ENCODE results near the gene UGGT2.
"Not testable (repeated sequence)": the region's sequence is repeated elsewhere in the genome, so short reads cannot be mapped to it uniquely, and the experiment has no call there.

The UGGT2 gene

GRCh38 chr13:95793018-95793555 lies 260.1 kb downstream of the UGGT2 start:
- no peak for DNase-seq

GRCh38 chr13:95791084-95791722 lies 262.0 kb downstream of the UGGT2 start:
- DNase-seq: no peak

GRCh38 chr13:95789315-95789714 lies 263.9 kb downstream of the UGGT2 start:
- DNase-seq: not testable (repeated sequence)

GRCh38 chr13:95788100-95788463 lies 265.1 kb downstream of the UGGT2 start:
- DNase-seq: no peak

- no peak for DNase-seq
Observed at GRCh38 chr13:95787356-95788099, 265.7 kb downstream of the UGGT2 start.

- no peak for DNase-seq
Observed at GRCh38 chr13:95784900-95785290, 268.3 kb downstream of the UGGT2 start.

GRCh38 chr13:95784161-95784899 lies 268.9 kb downstream of the UGGT2 start:
- DNase-seq: no peak

GRCh38 chr13:95783747-95784146 lies 269.5 kb downstream of the UGGT2 start:
- DNase-seq: no peak

- not testable (repeated sequence) for DNase-seq
Observed at GRCh38 chr13:95781940-95782339, 271.3 kb downstream of the UGGT2 start.

GRCh38 chr13:95781016-95781415 lies 272.2 kb downstream of the UGGT2 start:
- DNase-seq: no peak

GRCh38 chr13:95779522-95779921 lies 273.7 kb downstream of the UGGT2 start:
- DNase-seq: no peak

GRCh38 chr13:95771905-95772304 lies 281.3 kb downstream of the UGGT2 start:
- no peak for DNase-seq

- no peak for DNase-seq
Observed at GRCh38 chr13:95763601-95764000, 289.6 kb downstream of the UGGT2 start.

GRCh38 chr13:95762626-95763025 lies 290.6 kb downstream of the UGGT2 start:
- DNase-seq: not testable (repeated sequence)

GRCh38 chr13:95756072-95756471 lies 297.1 kb downstream of the UGGT2 start:
- no peak for DNase-seq

GRCh38 chr13:95754069-95754468 lies 299.1 kb downstream of the UGGT2 start:
- DNase-seq: no peak

- DNase-seq: no peak
Observed at GRCh38 chr13:95752677-95753076, 300.5 kb downstream of the UGGT2 start.

All from stimulated activated naive CD4-positive, alpha-beta T cell treated with Interleukin-2 at 50 U/mL for 16 hours (primary cell).